ENCODE results near the gene CCL8. TPM values are rescaled to one million over a fixed set of nuclear protein-coding genes. Genes with fewer than 3 reads are reported as not detected.

Gene CCL8
- total and polyA plus RNA-seq, 5 experiments from 2014 or later: not detected

- DNase-seq (peak in 1 of 10 donors; percentile 24), ATAC-seq (no peak)
- Mint-ChIP-seq H3K27ac (peak overlapping the region in 1 of 10 donors; percentile 13), H3K27me3 (peaks cover 1 to 11% (median 5%) of the 10 kb centered on the region in 5 donors), H3K4me3 (no peak overlapping the region), H3K36me3 (no peaks in the 10 kb centered on the region), H3K9me3 (no peaks in the 10 kb centered on the region), H3K4me1 (peaks cover 0 to 14% (median 2%) of the 10 kb centered on the region in 4 donors)
- POLR2A ChIA-PET: no interaction called here
Measured at GRCh38 chr17:34370997-34371395, 51.8 kb downstream of the CCL8 start.

Other genes starting within 250 kb of the CCL8 start
- 1 to 10 TPM; 2.6 to 3.1 TPM for gene CCL2, start 64.2 kb upstream of the CCL8 start, total RNA-seq
- gene CCL2, start 64.2 kb upstream of the CCL8 start, polyA plus RNA-seq: not detected
- not detected for gene CCL7, start 49.2 kb upstream of the CCL8 start, total RNA-seq
- gene CCL7, start 49.2 kb upstream of the CCL8 start, polyA plus RNA-seq: not detected
- not detected for gene CCL11, start 33.7 kb upstream of the CCL8 start, total RNA-seq
- gene CCL11, start 33.7 kb upstream of the CCL8 start, polyA plus RNA-seq: not detected
- not detected for gene CCL13, start 37.0 kb downstream of the CCL8 start, total RNA-seq
- gene CCL13, start 37.0 kb downstream of the CCL8 start, polyA plus RNA-seq: not detected
- gene CCL1, start 43.8 kb downstream of the CCL8 start, total RNA-seq: not detected
- not detected for gene CCL1, start 43.8 kb downstream of the CCL8 start, polyA plus RNA-seq